ENCODE data around the gene FRMD4A. TPM values are rescaled to one million over a fixed set of nuclear protein-coding genes. Genes with fewer than 3 reads are reported as not detected.

Gene FRMD4A
- total RNA-seq, 2 experiments from 2014 or later = 0.17 TPM; not detected in 1

- H2AFZ ChIP-seq (ENCODE audit: low read length) = no peak overlapping the region
- H3K27ac ChIP-seq (ENCODE audit: low read depth, low read length, poor library complexity, severe bottlenecking) = no peak overlapping the region
- intact Hi-C loops (cut with micrococcal nuclease; ENCODE audit: unreplicated experiment) = no loop called here
- TF ChIP-seq CTCF (conservative IDR thresholded peaks at IDR 0.05; ENCODE audit: low read length) = no peak
- no peak for TF ChIP-seq EZH2phosphoT487 (IDR thresholded peaks at IDR 0.05; ENCODE audit: borderline replicate concordance, low read depth, low read length)
- no peak overlapping the region for H3K4me2 ChIP-seq (ENCODE audit: low read length)
- H3K9me3 ChIP-seq (ENCODE audit: low read length) = no peaks in the 10 kb centered on the region
- BruUV-seq (replicated peaks) = no TSS peak
- H3K4me3 ChIP-seq (ENCODE audit: low read depth, low read length, poor library complexity, severe bottlenecking) = no peak overlapping the region
- H3K36me3 ChIP-seq (ENCODE audit: insufficient read depth, low read length) = no peaks in the 10 kb centered on the region
- no peak for DNase-seq (ENCODE audit: low spot score)
- H3K9me2 ChIP-seq (ENCODE audit: insufficient read depth, low read length) = no peaks in the 10 kb centered on the region
- H3K79me2 ChIP-seq (ENCODE audit: insufficient read depth, low read depth, low read length) = no peaks in the 10 kb centered on the region
- ChIA-PET CTCF (ENCODE audit: unreplicated experiment) (no interaction called here), POLR2A (no interaction called here)
- H4K20me1 ChIP-seq (ENCODE audit: insufficient read depth, low read length) = no peaks in the 10 kb centered on the region
- no peaks in the 10 kb centered on the region for H3K4me1 ChIP-seq (ENCODE audit: insufficient read depth, low read length, poor library complexity, severe bottlenecking)
These were observed 47.8 kb upstream of the FRMD4A start for GRCh38 chr10:14378387-14378960.

- ChIA-PET CTCF (ENCODE audit: unreplicated experiment) (no interaction called here), POLR2A (no interaction called here)
- DNase-seq (ENCODE audit: low spot score) = no peak
- Histone ChIP-seq H4K20me1 (ENCODE audit: insufficient read depth, low read length) (no peaks in the 10 kb centered on the region), H3K4me3 (ENCODE audit: low read depth, low read length, poor library complexity, severe bottlenecking) (no peak overlapping the region), H3K4me1 (ENCODE audit: insufficient read depth, low read length, poor library complexity, severe bottlenecking) (no peaks in the 10 kb centered on the region), H3K36me3 (ENCODE audit: insufficient read depth, low read length) (no peaks in the 10 kb centered on the region), H3K27ac (ENCODE audit: low read depth, low read length, poor library complexity, severe bottlenecking) (no peak overlapping the region), H3K9me2 (ENCODE audit: insufficient read depth, low read length) (no peaks in the 10 kb centered on the region), H3K4me2 (ENCODE audit: low read length) (no peak overlapping the region), H3K79me2 (ENCODE audit: insufficient read depth, low read depth, low read length) (no peaks in the 10 kb centered on the region), H3K9me3 (ENCODE audit: low read length) (no peaks in the 10 kb centered on the region), H2AFZ (ENCODE audit: low read length) (no peak overlapping the region)
- intact Hi-C loops (cut with micrococcal nuclease; ENCODE audit: unreplicated experiment) = no loop called here
- TF ChIP-seq EZH2phosphoT487 (IDR thresholded peaks at IDR 0.05; ENCODE audit: borderline replicate concordance, low read depth, low read length) (no peak), CTCF (conservative IDR thresholded peaks at IDR 0.05; ENCODE audit: low read length) (no peak)
- BruUV-seq (replicated peaks) = no TSS peak
These were observed 47.0 kb upstream of the FRMD4A start for GRCh38 chr10:14377591-14378175.

GRCh38 chr10:14374745-14375445, 44.2 kb upstream of the FRMD4A start:
- BruUV-seq (replicated peaks) = no TSS peak
- ChIA-PET POLR2A (interaction anchor here (0.5 kb wide), 2 partner anchors 168 to 907 kb away, joined by 3 read pairs; no protein-coding TSS in a partner anchor), CTCF (ENCODE audit: unreplicated experiment) (no interaction called here)
- Histone ChIP-seq H3K4me2 (ENCODE audit: low read length) (no peak overlapping the region), H4K20me1 (ENCODE audit: insufficient read depth, low read length) (no peaks in the 10 kb centered on the region), H3K36me3 (ENCODE audit: insufficient read depth, low read length) (no peaks in the 10 kb centered on the region), H3K79me2 (ENCODE audit: insufficient read depth, low read depth, low read length) (no peaks in the 10 kb centered on the region), H3K4me1 (ENCODE audit: insufficient read depth, low read length, poor library complexity, severe bottlenecking) (no peaks in the 10 kb centered on the region), H3K9me3 (ENCODE audit: low read length) (no peaks in the 10 kb centered on the region), H3K9me2 (ENCODE audit: insufficient read depth, low read length) (no peaks in the 10 kb centered on the region), H3K27ac (ENCODE audit: low read depth, low read length, poor library complexity, severe bottlenecking) (no peak overlapping the region), H2AFZ (ENCODE audit: low read length) (no peak overlapping the region), H3K4me3 (ENCODE audit: low read depth, low read length, poor library complexity, severe bottlenecking) (no peak overlapping the region)
- no peak for DNase-seq (ENCODE audit: low spot score)
- TF ChIP-seq CTCF (conservative IDR thresholded peaks at IDR 0.05; ENCODE audit: low read length) (no peak), EZH2phosphoT487 (IDR thresholded peaks at IDR 0.05; ENCODE audit: borderline replicate concordance, low read depth, low read length) (no peak)
- intact Hi-C loops (cut with micrococcal nuclease; ENCODE audit: unreplicated experiment) = no loop called here
